Measurements from ENCODE around the gene MYOM1.

MYOM1 gene

GRCh38 chr18:3190610-3191009 lies 29.2 kb downstream of the MYOM1 start:
- in situ Hi-C loops (cut with HindIII; ENCODE audit: low sequenced_read_pairs): no loop called here

GRCh38 chr18:3189884-3190283 lies 29.9 kb downstream of the MYOM1 start:
- in situ Hi-C loops (cut with HindIII; ENCODE audit: low sequenced_read_pairs): no loop called here
- H3K4me3 ChIP-seq (ENCODE audit: low read depth, low read length): no peak overlapping the region
- TF ChIP-seq CTCF (IDR thresholded peaks at IDR 0.05; ENCODE audit: low read depth, low read length, missing control alignments): no peak
- DNase-seq (ENCODE audit: low read depth): no peak

More at GRCh38 chr18:3190610-3191009, 29.2 kb downstream of the MYOM1 start:
- no peak for TF ChIP-seq CTCF (IDR thresholded peaks at IDR 0.05; ENCODE audit: low read depth, low read length, missing control alignments)
- no peak for DNase-seq (ENCODE audit: low read depth)
- no peak overlapping the region for H3K4me3 ChIP-seq (ENCODE audit: low read depth, low read length)

- TF ChIP-seq CTCF (IDR thresholded peaks at IDR 0.05; ENCODE audit: low read depth, low read length, missing control alignments): no peak
- no peak overlapping the region for H3K4me3 ChIP-seq (ENCODE audit: low read depth, low read length)
- DNase-seq (ENCODE audit: low read depth): no peak
- in situ Hi-C loops (cut with HindIII; ENCODE audit: low sequenced_read_pairs): no loop called here
Observed at GRCh38 chr18:3186678-3187658, 32.8 kb downstream of the MYOM1 start.

GRCh38 chr18:3184275-3184963 lies 35.3 kb downstream of the MYOM1 start:
- H3K4me3 ChIP-seq (ENCODE audit: low read depth, low read length): no peak overlapping the region
- TF ChIP-seq CTCF (IDR thresholded peaks at IDR 0.05; ENCODE audit: low read depth, low read length, missing control alignments): no peak
- in situ Hi-C loops (cut with HindIII; ENCODE audit: low sequenced_read_pairs): loop anchor here (5.0 kb wide), 1 partner anchor 48 kb away; no protein-coding TSS in a partner anchor
- DNase-seq (ENCODE audit: low read depth): no peak

- no peak overlapping the region for H3K4me3 ChIP-seq (ENCODE audit: low read depth, low read length)
- in situ Hi-C loops (cut with HindIII; ENCODE audit: low sequenced_read_pairs): loop anchor here (5.0 kb wide), 1 partner anchor 49 kb away; no protein-coding TSS in a partner anchor
- DNase-seq (ENCODE audit: low read depth): no peak
- no peak for TF ChIP-seq CTCF (IDR thresholded peaks at IDR 0.05; ENCODE audit: low read depth, low read length, missing control alignments)
Observed at GRCh38 chr18:3183103-3183717, 36.6 kb downstream of the MYOM1 start.

- no peak for TF ChIP-seq CTCF (IDR thresholded peaks at IDR 0.05; ENCODE audit: low read depth, low read length, missing control alignments)
Observed at GRCh38 chr18:3180325-3180724, 39.4 kb downstream of the MYOM1 start.

More at GRCh38 chr18:3180325-3180724, 39.4 kb downstream of the MYOM1 start:
- in situ Hi-C loops (cut with HindIII; ENCODE audit: low sequenced_read_pairs): loop anchor here (5.0 kb wide), 1 partner anchor 52 kb away; no protein-coding TSS in a partner anchor
- no peak for DNase-seq (ENCODE audit: low read depth)
- H3K4me3 ChIP-seq (ENCODE audit: low read depth, low read length): no peak overlapping the region
